Mesendoderm (in vitro differentiated cells): ENCODE results near the gene MAML3.

ENCODE experiments used
- DNase-seq: peaks from one replicate; pipeline ENCODE4 v3.0.0; 2013
- H2AK5ac ChIP-seq: 2 replicates; pipeline ENCODE4 v1.6.1; 2013; ENCODE audit warnings: low read length, inconsistent platforms
- H2BK120ac ChIP-seq: 2 replicates; pipeline ENCODE4 v1.6.1; 2013; ENCODE audit warnings: low read depth, mild to moderate bottlenecking, low read length, moderate library complexity, mixed read lengths
- H2BK15ac ChIP-seq: replicated peaks from 2 replicates; pipeline ENCODE4 v1.6.1; 2013; ENCODE audit warnings: low read depth, mild to moderate bottlenecking, moderate library complexity
- H2BK5ac ChIP-seq: 2 replicates; pipeline ENCODE4 v1.6.1; 2013; ENCODE audit warnings: low read length, inconsistent platforms
- H3K18ac ChIP-seq: 2 replicates; pipeline ENCODE4 v1.6.1; 2013; ENCODE audit warnings: mild to moderate bottlenecking, low read length, mixed read lengths
- H3K23ac ChIP-seq: one replicate; pipeline ENCODE4 v1.6.1; 2013; ENCODE audit warnings: low read length
- H3K27ac ChIP-seq: 2 replicates; pipeline ENCODE4 v1.5.1; 2013; ENCODE audit warnings: low read depth, mild to moderate bottlenecking, inconsistent platforms, low read length, moderate library complexity
- H3K27me3 ChIP-seq: 2 replicates; pipeline ENCODE4 v1.6.1; 2013; ENCODE audit warnings: low read length, control low read depth, mild to moderate bottlenecking, inconsistent platforms; ENCODE audit not compliant: insufficient read depth, poor library complexity
- H3K36me3 ChIP-seq: 2 replicates; pipeline ENCODE4 v1.6.1; 2013; ENCODE audit warnings: low read length, inconsistent platforms; ENCODE audit not compliant: control insufficient read depth, insufficient read depth
- H3K4ac ChIP-seq: one replicate; pipeline ENCODE4 v1.6.1; 2013; ENCODE audit warnings: low read depth, mild to moderate bottlenecking, low read length, moderate library complexity
- H3K4me1 ChIP-seq: 2 replicates; pipeline ENCODE4 v1.6.1; 2013; ENCODE audit warnings: low read depth, low read length, inconsistent platforms; ENCODE audit not compliant: control insufficient read depth
- H3K4me2 ChIP-seq: 2 replicates; pipeline ENCODE4 v1.6.1; 2013; ENCODE audit warnings: low read length
- H3K4me3 ChIP-seq: 2 replicates; pipeline ENCODE4 v1.5.1; 2013; ENCODE audit warnings: mild to moderate bottlenecking, low read length
- H3K56ac ChIP-seq: one replicate; pipeline ENCODE4 v1.6.1; 2013; ENCODE audit warnings: low read length
- H3K79me1 ChIP-seq: 2 replicates; pipeline ENCODE4 v1.6.1; 2013; ENCODE audit warnings: low read length, inconsistent platforms
- H3K79me2 ChIP-seq: 2 replicates; pipeline ENCODE4 v1.6.1; 2013; ENCODE audit warnings: mild to moderate bottlenecking, low read length; ENCODE audit not compliant: control insufficient read depth, insufficient read depth
- H3K9ac ChIP-seq: 2 replicates; pipeline ENCODE4 v1.6.1; 2013; ENCODE audit warnings: low read length, inconsistent platforms
- H4K5ac ChIP-seq: one replicate; pipeline ENCODE4 v1.6.1; 2013; ENCODE audit warnings: low read length
- H4K8ac ChIP-seq: one replicate; pipeline ENCODE4 v1.6.1; 2013; ENCODE audit warnings: low read depth, mild to moderate bottlenecking, control low read depth, low read length, moderate library complexity
- WGBS: extraction: QIAGEN DNeasy Blood & Tissue Kit; methylation state at CpG from one replicate; pipeline ENCODE4 v1.1.7; 2013; ENCODE audit warnings: low lambda C conversion rate, missing lambda C conversion rate; ENCODE audit not compliant: insufficient coverage; ENCODE audit errors: extremely low coverage; 5-methylcytosine and 5-hydroxymethylcytosine counted together

Gene MAML3

DNA sequence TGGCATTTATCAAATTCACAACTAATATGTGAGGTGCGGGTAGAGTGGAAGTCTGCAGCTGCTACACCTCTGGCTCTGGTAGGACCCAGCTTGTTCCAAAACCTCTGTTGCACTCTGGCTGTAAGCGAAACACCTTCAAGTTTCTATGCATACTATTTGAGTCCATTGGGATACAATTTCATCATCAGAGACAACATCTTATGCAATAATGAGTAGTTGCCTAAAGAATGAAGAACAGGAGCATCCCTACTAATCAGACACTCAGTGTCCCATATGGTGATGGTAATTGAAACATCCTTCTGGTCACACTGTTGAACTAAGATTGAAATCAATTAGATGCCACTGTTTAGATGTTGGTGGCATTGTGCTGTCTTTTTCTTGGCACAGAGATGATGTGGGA lies 309.9 kb downstream of the MAML3 start:
- Histone ChIP-seq H3K79me2 (no peaks in the 10 kb centered on the region), H3K79me1 (no peaks in the 10 kb centered on the region), H2BK15ac (no peak overlapping the region), H4K5ac (no peak overlapping the region), H4K8ac (no peak overlapping the region), H3K56ac (no peak overlapping the region), H3K4me1 (no peaks in the 10 kb centered on the region), H3K4me2 (no peak overlapping the region), H3K27me3 (no peaks in the 10 kb centered on the region), H3K27ac (no peak overlapping the region), H2AK5ac (no peak overlapping the region), H3K36me3 (no peaks in the 10 kb centered on the region), H3K4ac (no peak overlapping the region), H3K4me3 (no peak overlapping the region), H3K18ac (no peak overlapping the region), H2BK5ac (no peak overlapping the region), H3K9ac (no peak overlapping the region), H3K23ac (no peak overlapping the region), H2BK120ac (no peak overlapping the region)
- no CpG with 5 or more reads among the region's 2 CpGs for WGBS
- no peak for DNase-seq

DNA sequence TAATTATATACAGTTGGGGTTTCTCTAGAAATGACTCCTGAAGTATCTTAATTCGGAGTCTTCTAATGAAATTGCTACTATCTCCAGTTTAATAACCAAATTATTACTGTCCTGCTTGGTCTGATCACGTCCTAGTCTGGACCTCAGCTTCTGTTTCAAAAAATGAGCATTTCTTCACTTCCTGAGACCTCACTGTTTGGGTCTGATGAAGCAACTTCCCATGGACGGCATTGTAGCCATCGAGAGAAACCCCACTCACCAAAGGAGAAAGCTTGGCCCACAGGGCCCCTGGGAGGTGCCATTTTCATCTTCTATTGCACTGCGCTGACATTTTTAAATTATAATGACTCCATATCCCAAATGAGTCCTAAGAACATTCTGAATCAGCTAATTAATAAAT lies 310.3 kb downstream of the MAML3 start:
- Histone ChIP-seq H3K56ac (no peak overlapping the region), H3K4me3 (no peak overlapping the region), H3K23ac (no peak overlapping the region), H3K27ac (no peak overlapping the region), H2AK5ac (no peak overlapping the region), H3K18ac (no peak overlapping the region), H3K79me2 (no peaks in the 10 kb centered on the region), H3K79me1 (no peaks in the 10 kb centered on the region), H3K36me3 (no peaks in the 10 kb centered on the region), H3K4me1 (no peaks in the 10 kb centered on the region), H3K4me2 (no peak overlapping the region), H3K9ac (no peak overlapping the region), H2BK120ac (no peak overlapping the region), H4K8ac (no peak overlapping the region), H3K27me3 (no peaks in the 10 kb centered on the region), H3K4ac (no peak overlapping the region), H2BK5ac (no peak overlapping the region), H4K5ac (no peak overlapping the region), H2BK15ac (no peak overlapping the region)
- DNase-seq = no peak
- WGBS = no CpG with 5 or more reads among the region's 5 CpGs

DNA sequence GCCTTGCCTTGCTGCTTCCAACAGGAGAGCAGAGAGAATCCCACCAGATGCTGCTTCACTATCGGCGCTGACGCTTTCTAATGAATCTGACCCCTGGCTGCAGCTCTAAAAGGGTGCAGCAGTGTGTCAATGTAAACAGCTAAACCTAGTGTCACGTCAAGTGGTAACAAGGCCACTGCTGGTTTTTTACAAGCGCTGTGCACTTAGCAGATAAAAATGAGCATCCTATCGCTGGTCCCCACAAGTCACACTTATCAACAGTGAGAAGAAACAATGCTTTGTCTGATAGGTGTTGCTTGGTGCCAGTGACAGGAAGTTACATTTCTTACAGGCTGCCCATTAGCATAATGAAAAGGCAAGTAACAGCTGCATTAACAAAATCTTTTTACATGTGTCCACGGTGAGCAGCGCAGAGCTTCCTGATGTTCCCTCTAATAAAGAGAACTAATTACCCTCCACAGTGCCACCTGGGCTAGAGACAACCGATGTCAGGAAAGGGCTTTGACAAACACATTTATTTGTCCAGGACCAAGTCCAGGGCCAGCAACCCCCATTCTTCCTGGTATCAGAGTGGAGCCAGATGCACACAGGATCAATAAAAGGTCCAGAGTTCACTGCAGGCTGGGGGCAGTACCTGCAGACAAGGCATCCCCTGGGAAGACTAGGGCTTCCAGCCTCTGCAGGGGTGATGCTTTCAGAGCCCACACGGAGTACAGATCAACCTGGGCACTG lies 312.4 kb downstream of the MAML3 start:
- H3K56ac ChIP-seq = no peak overlapping the region
- H3K79me2 ChIP-seq = no peaks in the 10 kb centered on the region
- no peak overlapping the region for H2BK120ac ChIP-seq
- H3K4me1 ChIP-seq = no peaks in the 10 kb centered on the region
- no peak overlapping the region for H3K4me2 ChIP-seq
- no peak overlapping the region for H4K5ac ChIP-seq
- H3K4ac ChIP-seq = no peak overlapping the region
- no peak overlapping the region for H2BK5ac ChIP-seq
- H3K4me3 ChIP-seq = no peak overlapping the region
- WGBS = no CpG with 5 or more reads among the region's 10 CpGs
- no peak overlapping the region for H3K23ac ChIP-seq
- no peak overlapping the region for H3K18ac ChIP-seq
- no peak overlapping the region for H3K27ac ChIP-seq
- no peaks in the 10 kb centered on the region for H3K79me1 ChIP-seq
- no peak overlapping the region for H3K9ac ChIP-seq
- no peak overlapping the region for H2BK15ac ChIP-seq
- no peak overlapping the region for H2AK5ac ChIP-seq
- H3K27me3 ChIP-seq = no peaks in the 10 kb centered on the region
- H4K8ac ChIP-seq = no peak overlapping the region
- peak; percentile 78 for DNase-seq
- no peaks in the 10 kb centered on the region for H3K36me3 ChIP-seq

DNA sequence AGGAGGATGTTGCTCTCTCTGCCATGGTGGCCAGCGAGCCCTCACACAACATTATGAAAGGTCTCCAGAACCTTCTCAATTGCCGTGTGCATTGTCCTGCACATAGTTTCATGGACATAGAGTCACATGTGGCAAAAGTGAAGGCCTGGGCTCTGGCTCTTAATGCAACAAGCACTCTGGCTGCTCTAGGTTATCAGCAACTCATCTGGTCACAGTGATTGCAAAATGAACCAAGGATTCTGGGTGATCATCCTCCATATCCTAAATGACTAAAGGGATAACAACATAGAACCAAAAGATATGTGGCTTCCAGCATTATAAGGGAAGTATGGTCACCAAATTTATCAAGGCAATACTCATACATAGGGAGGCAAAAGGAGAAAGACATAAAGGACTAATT lies 313.2 kb downstream of the MAML3 start:
- Histone ChIP-seq H3K79me2 (no peaks in the 10 kb centered on the region), H2BK120ac (no peak overlapping the region), H3K27ac (no peak overlapping the region), H3K56ac (no peak overlapping the region), H3K4me3 (no peak overlapping the region), H3K4me2 (no peak overlapping the region), H4K8ac (no peak overlapping the region), H3K27me3 (no peaks in the 10 kb centered on the region), H2BK15ac (no peak overlapping the region), H2AK5ac (no peak overlapping the region), H4K5ac (no peak overlapping the region), H3K79me1 (no peaks in the 10 kb centered on the region), H3K4me1 (peaks cover 2% of the 10 kb centered on the region), H3K23ac (no peak overlapping the region), H2BK5ac (no peak overlapping the region), H3K18ac (no peak overlapping the region), H3K4ac (no peak overlapping the region), H3K9ac (no peak overlapping the region), H3K36me3 (no peaks in the 10 kb centered on the region)
- DNase-seq = no peak
- WGBS = no CpG with 5 or more reads among the region's 2 CpGs

DNA sequence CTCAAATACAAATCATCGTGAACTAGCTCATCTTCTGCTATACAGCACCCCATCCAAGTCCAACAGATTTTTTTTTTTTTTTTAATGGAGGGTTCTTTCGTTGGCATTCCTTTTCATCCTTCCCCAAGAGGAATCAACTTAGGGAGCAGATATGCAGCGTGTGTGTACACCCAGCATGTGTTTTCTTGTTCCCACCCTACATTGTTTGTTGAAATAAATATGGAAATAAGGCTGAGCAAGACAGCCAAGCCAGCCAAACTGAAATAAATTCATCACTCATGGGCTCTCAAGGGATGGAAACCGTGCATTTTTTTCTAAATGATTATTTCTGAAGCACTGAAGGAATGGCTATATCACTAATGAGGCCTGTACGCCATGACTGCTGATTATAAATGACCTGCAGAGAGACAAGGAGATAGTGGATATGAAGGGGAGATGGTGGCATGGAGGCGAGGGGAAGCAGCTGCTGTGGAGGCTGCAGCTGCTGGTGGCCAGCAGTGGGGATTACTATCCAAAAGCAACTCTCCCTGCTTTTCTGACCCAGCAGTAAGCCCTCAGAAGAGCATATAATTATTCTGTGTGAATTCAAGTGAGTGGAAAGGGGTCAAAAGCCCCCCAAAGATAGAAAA lies 314.5 kb downstream of the MAML3 start:
- Histone ChIP-seq H3K27ac (no peak overlapping the region), H3K23ac (no peak overlapping the region), H3K27me3 (no peaks in the 10 kb centered on the region), H3K4ac (no peak overlapping the region), H2BK120ac (no peak overlapping the region), H3K18ac (no peak overlapping the region), H2BK5ac (no peak overlapping the region), H2BK15ac (no peak overlapping the region), H3K4me1 (peaks cover 2% of the 10 kb centered on the region), H3K79me1 (no peaks in the 10 kb centered on the region), H3K36me3 (no peaks in the 10 kb centered on the region), H3K56ac (no peak overlapping the region), H3K4me2 (no peak overlapping the region), H3K9ac (no peak overlapping the region), H3K79me2 (no peaks in the 10 kb centered on the region), H3K4me3 (no peak overlapping the region), H4K5ac (no peak overlapping the region), H2AK5ac (no peak overlapping the region), H4K8ac (no peak overlapping the region)
- no peak for DNase-seq
- WGBS = no CpG with 5 or more reads among the region's 6 CpGs

DNA sequence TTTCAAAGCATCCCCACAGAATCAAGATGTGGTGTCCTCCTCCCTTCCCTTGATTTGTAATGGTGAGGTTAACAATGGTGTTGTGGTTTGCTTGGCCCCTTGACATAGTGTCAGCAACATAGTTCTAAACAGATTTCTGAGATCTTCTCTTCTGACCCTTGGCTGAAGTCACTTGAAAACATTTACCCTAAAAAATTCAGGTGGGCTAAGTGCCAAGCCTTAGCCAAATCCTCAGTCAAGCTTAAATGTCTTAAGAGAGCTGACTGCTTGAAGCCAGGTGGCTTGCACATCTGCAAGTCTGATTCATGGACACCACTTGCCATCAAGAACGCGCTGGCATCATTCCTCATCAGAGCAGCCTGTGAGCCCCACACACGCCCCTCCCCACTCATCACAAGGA lies 315.2 kb downstream of the MAML3 start:
- Histone ChIP-seq H2BK15ac (no peak overlapping the region), H3K9ac (no peak overlapping the region), H2BK5ac (no peak overlapping the region), H4K5ac (no peak overlapping the region), H4K8ac (no peak overlapping the region), H3K56ac (no peak overlapping the region), H3K27me3 (no peaks in the 10 kb centered on the region), H3K4me3 (no peak overlapping the region), H3K79me1 (no peaks in the 10 kb centered on the region), H2BK120ac (no peak overlapping the region), H3K18ac (no peak overlapping the region), H3K4me2 (no peak overlapping the region), H3K27ac (no peak overlapping the region), H3K4ac (no peak overlapping the region), H2AK5ac (no peak overlapping the region), H3K79me2 (no peaks in the 10 kb centered on the region), H3K36me3 (no peaks in the 10 kb centered on the region), H3K23ac (no peak overlapping the region), H3K4me1 (peaks cover 2% of the 10 kb centered on the region)
- WGBS = no CpG with 5 or more reads among the region's 3 CpGs
- no peak for DNase-seq
